Activated CD8-positive, alpha-beta memory T cell treated with anti-CD3 and anti-CD28 coated beads, Interleukin-2, amount 50 U/mL, for 48 hours (primary cell): ENCODE results near the gene CHST15.

Source experiments
- DNase-seq: peaks from one replicate; pipeline ENCODE4 v3.0.0-alpha.2; 2020

The CHST15 gene

DNA sequence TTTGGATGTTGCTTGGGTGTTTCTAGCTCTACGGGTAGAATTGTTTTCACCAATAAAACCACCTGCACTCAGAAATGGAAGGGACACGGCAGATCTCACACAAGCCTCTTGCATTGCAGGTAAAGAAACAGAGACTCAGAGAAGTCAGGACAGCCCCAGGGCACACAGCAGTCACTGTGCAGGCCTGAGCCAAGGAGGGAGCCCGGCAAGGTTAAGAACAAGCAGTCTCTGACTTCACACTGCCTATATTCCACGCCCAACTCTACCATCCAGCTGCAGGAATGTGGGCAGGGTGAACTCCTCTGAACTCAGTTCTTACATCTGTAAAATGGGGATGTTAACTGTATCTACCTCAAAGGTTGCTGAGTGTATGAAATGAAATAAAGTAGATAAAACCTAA is 15.4 kb downstream of the CHST15 start:
- DNase-seq, result no peak

DNA sequence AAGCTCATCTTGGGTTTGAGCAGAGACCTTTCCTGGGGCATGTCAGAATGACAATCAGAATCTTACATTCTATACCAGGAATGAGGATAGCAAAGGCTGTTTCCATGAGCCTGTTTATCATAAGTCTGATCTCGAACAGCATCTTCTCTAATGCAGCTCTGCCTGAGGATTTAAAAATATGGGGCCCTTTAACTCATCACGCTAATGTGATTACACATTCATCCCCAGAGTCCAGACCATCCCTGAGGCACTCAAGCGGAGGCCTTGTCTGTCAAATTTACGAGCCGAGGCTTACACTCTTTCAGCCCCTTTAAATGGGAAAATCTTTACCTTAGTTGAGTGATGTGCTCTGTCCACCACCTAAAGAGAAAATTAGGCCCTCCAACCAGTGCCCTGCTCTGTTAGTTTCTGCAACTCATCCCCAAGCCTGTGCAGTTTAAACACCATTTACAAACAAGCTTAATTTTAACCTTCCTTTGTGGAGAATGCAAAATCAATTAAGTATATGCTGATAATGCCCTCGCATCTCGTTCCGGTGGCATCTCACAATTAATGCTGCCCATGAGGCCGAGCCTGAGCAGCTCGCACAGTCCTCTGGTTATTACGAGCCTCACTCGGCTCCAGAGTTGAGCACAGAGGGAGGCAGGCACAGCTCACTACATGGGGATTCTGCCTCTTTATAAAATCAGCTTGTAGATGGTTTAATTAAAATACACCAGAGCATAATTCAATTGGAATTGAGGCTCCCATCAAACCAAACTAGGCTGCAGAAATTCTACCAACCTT is 16.0 kb downstream of the CHST15 start:
- DNase-seq, result no peak

DNA sequence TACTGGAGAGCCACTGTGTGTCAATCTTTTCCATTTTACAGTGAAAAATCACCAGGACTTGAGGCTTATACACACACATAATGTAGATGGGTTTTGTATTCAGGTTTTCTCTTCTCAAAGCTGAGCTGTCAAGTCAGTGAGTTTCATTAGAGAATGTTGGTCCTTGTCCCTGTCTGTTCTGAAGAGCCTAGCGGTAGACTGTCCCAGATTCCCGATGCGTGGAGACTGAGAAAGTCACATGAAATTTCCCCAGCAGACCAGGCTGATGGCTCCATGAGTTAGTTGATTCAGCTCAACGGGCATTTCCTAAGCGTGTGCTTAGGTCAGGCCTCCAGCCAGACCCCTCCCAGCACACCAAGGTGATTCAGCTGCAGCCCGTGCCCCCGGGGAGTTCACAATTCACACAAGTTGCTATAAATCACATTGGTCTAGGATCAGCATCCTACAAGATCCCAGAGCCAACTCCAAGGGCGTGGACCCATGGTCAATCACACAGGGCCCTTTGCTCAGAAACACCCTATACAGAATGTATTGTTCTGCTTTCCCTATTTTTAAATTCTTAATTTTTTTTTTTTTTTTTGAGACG is 17.2 kb downstream of the CHST15 start:
- no peak for DNase-seq

DNA sequence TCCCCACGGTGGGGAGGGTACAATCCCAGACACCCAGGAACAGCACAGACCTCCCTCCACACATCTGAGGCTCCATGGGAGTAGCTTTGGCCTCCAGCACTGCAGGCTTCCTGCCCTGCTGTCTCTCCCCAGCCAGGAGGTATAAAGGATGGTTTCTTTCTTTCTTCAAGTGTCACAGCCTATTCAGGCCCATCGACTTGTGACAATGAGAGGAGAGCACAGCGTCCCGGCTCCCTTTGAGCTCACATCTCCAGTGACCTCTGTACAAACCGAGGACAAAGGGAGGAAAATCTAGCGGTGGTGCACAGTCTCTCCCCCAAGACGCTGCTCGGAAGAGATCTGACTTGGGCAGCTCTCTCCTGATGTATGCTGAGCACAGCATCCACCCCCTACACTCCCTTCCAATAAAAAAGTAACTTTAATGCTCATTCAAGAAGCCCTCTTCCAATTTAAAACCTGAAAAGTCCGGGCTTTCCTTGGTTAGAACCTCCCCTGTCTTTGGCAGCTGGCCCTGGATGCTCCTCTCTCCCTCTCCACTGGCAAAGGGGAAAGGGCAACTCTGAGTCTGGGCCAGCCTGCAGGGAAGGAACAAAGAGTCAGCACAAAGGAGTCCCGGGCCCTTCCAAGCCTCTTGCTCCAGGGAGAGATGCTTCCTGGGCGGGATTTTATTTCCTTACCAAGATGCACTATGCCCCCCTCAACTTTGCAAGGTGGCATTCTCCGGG is 18.0 kb downstream of the CHST15 start:
- no peak for DNase-seq

DNA sequence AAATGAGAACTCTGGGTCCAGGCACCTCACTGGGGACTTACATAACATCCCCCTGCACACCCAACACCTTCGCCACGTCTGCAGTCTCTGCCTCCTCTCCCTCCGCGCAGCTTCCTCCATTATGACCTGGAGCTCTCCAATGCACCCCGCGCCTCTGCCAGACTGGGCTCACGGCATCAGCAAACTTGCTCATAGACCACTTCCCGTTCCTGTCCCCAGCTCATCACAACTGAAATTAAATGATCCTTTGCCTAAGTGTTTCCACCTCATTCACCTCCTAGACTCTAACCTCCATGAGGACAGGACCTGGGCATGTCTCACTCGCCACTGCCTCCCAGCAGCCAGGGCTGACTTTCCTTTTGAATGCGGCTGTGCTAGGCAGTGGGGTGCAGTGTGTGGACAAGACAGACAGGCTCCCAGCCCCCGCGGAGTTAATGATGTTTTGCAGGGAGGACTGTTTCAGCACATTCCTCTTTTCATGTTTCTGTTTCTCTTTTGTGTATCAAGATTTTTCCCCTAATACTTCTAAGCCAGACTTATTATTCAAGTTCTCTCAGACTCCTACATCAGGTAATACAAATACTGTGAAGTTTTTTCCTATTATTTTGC is 18.8 kb downstream of the CHST15 start:
- DNase-seq, result no peak

DNA sequence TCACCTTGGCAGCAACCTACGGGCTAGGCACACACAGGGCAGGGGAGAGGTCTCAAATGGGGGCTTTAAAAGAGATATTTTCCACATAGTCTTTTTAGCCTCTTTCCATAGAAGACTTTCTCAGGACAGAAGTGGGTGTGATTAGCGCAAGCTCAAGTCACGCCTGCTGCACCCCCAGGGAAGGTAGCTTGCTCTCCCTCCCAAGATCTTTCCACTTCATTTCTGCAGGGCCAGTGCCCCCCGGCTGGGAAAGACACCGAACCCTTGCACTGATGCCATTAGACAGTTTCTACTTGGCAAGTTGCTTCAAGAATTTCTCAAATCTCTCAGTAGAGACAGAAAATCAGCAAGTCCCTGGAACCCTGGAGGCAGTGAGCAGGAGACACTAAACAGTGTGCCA is 19.4 kb downstream of the CHST15 start:
- DNase-seq, result no peak

DNA sequence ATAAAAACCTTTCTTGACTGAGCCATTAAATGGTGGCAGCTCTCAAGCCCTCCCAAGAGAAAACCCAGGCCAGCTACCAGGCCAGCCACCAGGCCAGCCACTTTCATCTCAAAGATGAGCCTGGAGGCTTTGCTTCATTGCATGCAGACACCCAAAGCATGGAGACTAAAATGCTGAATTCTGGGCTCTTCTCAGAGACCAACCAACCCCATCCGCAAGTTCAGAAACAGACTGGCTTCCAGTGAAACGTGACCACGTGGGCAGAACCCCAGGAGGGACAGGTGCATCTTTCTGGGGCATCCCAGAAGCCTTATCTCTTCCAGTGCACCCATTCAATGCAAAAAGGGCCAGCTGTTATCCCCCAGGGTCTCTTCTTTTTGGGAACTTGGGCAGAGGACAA is 20.9 kb downstream of the CHST15 start:
- no peak for DNase-seq

DNA sequence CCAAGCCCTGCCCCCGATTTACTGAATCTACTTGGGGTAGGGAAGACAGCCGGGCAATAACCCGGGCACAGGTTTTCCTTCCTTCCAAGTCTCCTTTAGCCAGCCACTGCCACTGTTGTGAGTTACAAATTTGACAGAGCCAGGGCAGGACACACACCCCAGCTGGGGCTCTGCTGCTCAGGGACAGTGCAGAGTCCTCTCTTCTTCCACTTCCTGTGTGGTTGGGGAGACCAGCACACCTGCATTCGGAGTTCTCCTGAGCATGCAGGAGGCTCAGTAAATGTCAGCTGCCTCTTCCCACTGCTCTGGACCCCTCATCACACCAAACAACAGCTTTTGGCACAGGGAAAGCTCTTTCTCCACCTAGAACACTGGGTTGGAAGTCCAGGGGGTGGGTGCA is 21.3 kb downstream of the CHST15 start:
- no peak for DNase-seq

DNA sequence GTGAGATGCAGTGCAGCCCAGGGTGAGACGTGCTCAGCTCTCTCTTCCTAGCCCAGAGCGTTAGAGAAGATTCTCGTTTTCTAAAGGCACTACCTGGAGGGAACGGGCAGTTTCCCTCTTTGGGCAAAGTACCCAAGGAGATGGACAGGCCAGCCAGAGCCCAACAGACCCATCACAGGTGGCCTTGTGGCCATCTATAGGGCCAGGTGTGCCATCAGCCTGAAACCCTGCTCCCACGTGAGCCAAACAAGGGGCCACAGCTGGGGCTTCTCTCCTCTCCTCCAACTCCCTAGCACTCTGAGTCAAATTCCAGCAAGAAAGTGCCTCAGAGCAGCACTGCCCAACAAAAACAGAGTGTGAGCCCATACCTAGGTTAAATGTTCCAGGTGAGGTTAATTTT is 22.3 kb downstream of the CHST15 start:
- no peak for DNase-seq

DNA sequence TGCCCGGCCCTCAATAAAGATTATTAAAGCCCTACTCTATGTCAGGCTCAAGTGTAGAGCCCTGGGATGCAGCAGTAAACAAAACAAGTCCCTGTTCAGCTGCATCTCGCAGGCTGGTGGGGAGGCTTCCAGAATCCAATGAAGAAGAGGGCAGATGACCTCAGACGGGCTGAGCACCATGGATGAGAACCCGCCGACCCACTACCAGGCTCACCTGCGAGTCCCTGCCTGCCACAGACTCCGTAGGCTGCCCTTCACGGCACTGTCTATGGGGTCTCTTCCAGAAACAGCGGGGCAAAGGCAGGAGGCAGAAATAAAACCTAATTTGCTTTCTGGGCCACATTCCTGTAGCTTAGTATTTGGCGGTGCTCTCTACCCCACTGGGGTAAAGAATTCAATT is 22.7 kb downstream of the CHST15 start:
- no peak for DNase-seq

DNA sequence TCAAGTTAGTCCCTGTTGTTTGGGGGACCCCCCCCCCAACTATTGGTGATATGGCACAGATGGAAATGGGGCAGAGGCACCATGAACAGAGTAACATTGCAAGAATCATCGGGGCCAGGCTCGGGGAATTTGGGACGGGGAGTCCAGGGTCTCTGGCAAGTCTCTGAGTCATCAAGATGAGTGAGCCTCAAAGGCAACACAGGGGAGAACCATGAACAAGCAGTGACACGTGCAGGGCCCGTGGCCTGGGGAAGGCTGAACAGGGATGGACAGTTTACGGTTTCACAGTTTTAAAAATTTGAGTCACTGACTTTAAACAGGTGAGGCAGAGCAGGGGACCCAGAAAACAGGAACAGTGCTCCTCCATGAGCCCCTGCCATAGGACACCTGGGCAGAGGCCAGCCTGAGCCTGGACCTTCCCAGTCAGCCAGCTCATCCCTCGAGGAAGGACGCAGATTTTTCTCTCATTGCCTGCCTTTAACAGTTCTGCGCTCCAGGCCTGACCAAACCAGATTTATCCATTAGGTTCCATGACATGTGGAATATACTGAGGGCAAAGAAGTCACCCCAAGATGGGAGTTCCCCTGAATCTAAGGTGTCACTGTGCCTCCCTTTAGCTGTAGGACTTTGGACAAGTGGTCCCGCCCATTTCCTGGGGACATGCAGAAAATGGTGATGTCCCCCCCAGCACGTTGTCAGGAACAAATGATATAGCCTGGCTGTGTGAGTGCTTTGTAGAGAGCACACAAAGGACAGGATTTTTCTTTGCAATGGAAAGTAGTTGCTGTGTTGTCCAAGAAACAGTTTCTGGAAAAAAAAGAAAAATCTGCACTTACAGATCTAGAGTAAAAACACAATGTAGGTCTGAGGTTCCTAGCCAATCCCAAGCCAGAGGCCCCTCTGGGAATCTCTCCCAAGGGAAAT is 23.8 kb downstream of the CHST15 start:
- DNase-seq, result no peak

DNA sequence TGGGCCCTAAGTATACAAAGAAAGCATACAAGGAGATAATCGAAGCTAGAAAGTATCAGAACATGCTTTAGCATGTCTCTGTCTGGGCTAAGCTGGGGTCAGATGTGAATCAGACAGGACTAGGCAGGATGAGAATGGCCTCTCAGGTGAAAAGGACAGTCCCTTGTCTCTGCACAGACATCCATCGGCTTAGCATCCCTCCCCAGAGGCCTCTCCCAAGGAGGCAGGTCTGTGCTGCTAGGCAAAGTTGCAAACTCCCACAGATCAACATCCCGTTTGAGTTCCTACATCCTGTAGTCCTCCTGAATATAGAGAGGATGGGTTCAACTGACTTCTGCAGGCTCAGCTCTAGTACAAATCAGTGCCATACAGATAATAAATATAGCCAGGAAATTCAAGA is 24.5 kb downstream of the CHST15 start:
- no peak for DNase-seq

DNA sequence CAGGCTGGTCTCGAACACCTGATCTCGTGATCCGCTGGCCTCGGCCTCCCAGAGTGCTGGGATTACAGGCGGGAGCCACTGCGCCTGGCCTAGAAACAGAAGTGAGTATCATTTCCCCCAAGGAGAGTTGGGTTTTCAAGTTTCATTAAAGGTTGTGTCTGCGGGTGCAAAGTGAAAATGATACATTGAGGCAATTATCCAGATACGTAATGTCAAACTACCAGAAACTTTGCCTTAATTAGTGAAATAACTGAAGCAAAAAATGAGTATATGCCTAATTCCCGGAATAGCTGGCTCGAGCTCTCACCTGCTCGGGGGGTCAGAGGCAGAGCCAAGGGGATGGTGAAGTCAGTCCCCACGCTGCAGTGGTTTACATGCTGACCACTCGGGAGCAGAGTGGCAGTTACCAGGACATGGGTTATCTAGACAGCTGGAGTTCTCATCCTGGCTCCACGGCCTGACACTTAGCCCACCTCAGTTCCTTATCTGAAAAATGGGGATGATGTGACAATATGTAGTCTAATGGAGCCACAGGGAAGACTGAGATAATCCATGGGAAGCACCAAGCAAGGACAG is 25.5 kb downstream of the CHST15 start:
- DNase-seq, result no peak

DNA sequence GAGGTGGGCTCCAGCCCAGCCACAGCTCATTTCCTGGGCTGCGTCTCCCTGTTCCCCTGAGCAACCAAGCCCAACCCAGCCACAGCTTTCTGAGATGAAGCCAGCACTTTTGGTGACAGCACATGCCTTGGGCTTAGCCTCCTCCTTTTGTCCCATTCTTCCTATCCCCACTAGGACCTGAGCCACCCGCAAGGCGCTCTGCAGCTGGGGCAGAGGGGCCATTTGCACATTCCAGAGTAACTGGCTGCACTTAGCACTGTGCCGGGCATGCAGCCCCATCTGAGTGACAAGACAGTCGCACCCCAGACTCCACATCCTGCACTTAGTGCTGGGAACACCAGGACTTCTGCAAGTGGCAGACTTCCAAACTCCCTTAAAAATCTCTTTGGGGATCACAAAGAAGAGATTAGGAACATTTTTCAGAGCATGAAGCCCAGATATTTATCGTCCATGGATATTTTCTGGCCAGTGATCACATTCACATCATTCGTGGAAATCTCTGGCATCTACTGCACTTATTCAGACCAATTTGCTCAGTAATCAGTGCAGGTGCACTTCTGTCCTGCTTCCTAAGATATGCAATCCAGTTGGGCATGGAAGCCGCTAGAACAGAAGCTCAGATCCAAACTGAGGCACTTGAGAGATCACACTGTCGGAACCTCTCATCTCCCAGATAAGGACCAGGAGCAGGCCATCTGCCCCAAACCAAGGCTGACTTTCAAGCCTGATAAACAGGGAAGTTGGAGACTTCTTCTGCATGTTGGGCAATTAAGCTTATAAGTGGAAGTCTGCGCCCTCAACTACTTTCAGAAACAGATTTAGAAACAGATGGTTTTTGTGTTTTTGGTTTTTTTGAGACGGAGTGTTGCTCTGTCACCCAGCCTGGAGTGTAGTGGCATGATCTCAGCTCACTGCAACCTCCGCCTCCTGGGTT is 26.4 kb downstream of the CHST15 start:
- DNase-seq, result no peak

DNA sequence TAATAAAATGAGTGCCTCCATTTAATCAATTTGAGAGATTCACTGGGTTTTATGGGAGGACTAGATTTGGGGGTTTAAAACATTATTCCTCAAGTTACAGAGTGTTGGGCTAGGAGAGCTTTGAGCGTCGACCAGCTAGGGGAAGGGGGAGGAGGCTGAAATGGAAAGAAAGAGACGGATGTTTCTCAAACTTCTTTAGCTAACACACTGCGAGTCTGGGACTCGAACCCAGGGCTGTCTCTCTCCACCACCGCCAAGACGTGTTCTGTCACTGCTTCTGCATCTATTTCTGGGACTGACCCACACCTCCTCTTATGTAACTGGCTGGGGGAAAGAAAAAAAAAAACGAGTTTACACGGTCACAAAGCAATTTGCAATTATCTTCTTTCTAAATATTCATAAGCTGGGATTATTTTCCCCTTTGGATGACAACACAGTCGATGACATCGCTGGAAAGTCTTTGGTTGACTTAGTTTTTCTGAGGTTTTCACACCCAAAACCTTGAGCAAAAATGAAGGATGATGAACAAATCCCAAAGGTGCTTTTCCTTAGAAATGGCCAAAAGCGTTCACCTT is 27.2 kb downstream of the CHST15 start:
- no peak for DNase-seq

DNA sequence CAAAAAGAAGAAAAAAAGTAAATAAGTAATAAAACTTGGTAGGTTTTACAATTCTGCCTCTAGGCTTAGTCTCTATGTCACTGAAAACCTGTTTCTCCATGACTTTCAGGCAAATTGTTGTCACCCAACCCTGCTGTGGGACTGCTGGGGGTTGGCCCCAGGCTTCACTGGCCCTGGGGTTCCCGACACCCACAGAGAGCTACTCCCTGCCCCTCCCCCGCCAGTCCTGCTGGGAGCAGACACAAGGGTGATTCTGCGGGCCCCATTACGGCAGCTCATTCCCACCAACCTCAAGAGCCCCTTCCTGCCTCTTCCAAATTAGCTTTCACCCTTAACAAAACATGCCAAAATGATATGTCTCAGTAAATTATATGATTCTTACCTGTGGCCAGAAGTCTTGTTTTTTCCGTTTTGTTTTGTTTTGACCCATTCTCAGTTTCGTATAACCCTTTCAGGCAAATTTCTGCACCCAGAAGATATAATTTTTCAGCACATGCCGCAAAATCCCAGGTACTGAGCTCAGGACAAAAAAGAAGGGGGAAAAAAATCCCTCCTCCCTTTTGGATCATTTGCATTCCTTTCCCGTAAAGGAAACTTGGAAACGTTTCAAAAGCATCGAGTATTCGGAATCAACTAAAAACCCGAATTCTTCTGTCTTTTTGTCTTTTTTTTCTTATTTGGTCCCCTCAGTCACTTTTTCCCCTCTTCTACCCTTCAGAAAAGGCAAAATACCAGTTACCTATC is 27.8 kb downstream of the CHST15 start:
- no peak for DNase-seq

DNA sequence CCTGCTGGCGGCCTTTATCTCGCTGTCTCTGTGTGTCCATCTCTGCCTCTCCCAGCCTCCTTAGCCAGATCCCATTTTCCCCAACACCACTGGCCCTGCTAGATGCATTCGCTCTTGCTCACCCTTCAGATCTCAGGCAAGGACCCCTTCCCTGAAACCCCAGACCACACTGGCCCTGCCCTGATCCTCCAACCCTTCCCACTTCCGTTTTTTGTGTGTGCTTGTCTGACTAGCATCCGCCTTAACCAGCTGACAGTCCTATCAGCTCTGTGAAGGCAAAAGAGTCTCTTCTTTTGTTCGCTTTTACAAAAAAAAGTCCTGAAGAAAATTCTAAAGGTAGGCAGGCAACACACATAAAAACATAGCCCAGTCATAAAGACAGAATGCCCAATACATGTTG is 28.7 kb downstream of the CHST15 start:
- no peak for DNase-seq

DNA sequence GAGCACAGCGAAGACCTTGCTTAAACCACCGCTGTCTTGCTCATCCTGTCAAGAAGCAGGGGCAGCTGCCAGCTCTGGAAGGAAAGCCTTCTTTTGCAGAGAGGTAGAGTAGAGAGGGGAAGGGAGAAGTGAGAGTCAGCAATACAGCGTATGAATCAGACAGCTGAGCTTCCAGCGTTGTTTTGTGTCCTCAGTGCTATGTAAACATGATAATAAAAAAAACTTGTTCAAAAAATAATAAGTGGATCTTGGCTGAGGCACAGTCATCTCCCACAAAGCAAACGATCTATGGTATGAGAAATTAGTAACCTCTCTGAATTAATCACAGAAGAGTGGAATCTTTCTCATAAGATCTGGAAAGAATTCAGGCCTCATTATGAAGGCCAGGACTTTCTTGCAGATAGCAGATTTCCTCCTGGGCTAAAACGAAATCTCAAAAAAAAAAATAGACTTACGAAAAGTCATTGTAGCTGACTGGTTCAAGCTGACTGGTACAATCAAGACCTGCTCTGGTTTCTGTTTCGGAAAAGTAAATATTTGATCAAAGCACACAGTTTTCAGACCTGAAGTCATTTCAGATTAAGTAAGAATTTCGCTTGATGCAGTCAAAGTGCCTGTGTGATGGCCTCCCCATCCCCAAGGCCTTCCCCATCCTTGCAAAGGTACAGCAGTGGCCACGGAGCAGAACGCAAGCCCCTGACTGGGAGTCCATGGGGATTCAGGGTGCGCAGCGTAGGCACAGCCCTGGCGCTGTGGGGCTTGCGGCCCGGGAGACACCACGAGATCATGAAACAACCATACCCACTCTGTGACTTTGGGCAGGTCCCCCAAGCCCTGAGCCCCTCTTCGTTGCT is 29.4 kb downstream of the CHST15 start:
- no peak for DNase-seq

DNA sequence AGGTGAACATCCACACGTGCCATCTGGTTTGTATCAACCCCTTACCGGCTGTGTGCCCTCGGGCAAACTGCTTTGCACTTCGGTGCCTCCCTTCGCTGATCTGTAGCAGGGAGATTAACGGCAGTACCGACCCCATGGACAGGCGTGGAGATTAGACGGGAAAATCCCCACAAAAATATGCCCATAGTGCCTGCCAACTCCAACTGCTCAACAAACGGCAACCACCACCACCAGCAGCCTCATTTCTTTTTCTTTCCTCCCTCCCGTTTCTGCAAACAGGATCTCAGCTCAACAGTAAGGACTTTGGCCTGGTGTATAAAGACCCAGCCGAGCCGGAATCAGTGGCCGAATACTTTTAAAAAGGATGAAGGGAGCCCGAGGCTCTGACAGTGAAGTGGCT is 31.0 kb downstream of the CHST15 start:
- DNase-seq, result no peak
